SK-N-SH treated with all-trans-retinoic acid at 6 μM for 48 hours (cell line): ENCODE measurements around the gene C1orf115.

ENCODE experiments used
- ATAC-seq: fragments of 200-7000 bp; cut with Tn5 transposase; 3 replicates; pipeline ENCODE4 v1.9.1; 2020; ENCODE audit warnings: mild to moderate bottlenecking, moderate library complexity
- ARNTL ChIP-seq: fragments of 450-650 bp; formaldehyde crosslinking; IDR thresholded peaks from 2 replicates; pipeline ENCODE4 v1.5.0; 2020; ENCODE audit warnings: low read depth, mild to moderate bottlenecking, moderate library complexity, borderline replicate concordance
- BACH2 ChIP-seq: fragments of 250-450 bp; sonication (Bioruptor Pico); IDR thresholded peaks from 2 replicates; pipeline ENCODE4 v1.9.0; 2021; ENCODE audit warnings: mild to moderate bottlenecking, borderline replicate concordance
- CSDC2 ChIP-seq: fragments of 250-450 bp; sonication (Bioruptor Pico); IDR thresholded peaks from 2 replicates; pipeline ENCODE4 v1.5.0; 2020; ENCODE audit warnings: mild to moderate bottlenecking, moderate library complexity
- ESRRG ChIP-seq: fragments of 250-450 bp; sonication (Bioruptor Pico); IDR thresholded peaks from 2 replicates; pipeline ENCODE4 v1.6.1; 2021; ENCODE audit warnings: mild to moderate bottlenecking
- GLIS3 ChIP-seq: fragments of 250-450 bp; sonication (Bioruptor Pico); IDR thresholded peaks from 2 replicates; pipeline ENCODE4 v1.5.0; 2020; ENCODE audit warnings: mild to moderate bottlenecking, moderate library complexity
- ISL1 ChIP-seq: fragments of 250-450 bp; sonication (Bioruptor Pico); IDR thresholded peaks from 2 replicates; pipeline ENCODE4 v2.1.2; 2022; ENCODE audit warnings: mild to moderate bottlenecking, moderate library complexity
- OSR1 ChIP-seq: fragments of 250-450 bp; sonication (Bioruptor Pico); IDR thresholded peaks from 2 replicates; pipeline ENCODE4 v1.8.0; 2022; ENCODE audit warnings: moderate library complexity, mild to moderate bottlenecking, inconsistent platforms
- PATZ1 ChIP-seq: fragments of 250-450 bp; sonication (Bioruptor Pico); IDR thresholded peaks from 2 replicates; pipeline ENCODE4 v1.8.0; 2020; ENCODE audit warnings: mild to moderate bottlenecking, moderate library complexity, borderline replicate concordance
- PPARA ChIP-seq: fragments of 250-450 bp; sonication (Bioruptor Pico); IDR thresholded peaks from 2 replicates; pipeline ENCODE4 v1.5.0; 2020; ENCODE audit warnings: mild to moderate bottlenecking, borderline replicate concordance
- RARB ChIP-seq: fragments of 250-450 bp; sonication (Bioruptor Pico); IDR thresholded peaks from 2 replicates; pipeline ENCODE4 v1.8.0; 2021; ENCODE audit warnings: mild to moderate bottlenecking, moderate library complexity
- SNAI2 ChIP-seq: fragments of 250-450 bp; sonication (Bioruptor Pico); IDR thresholded peaks from 2 replicates; pipeline ENCODE4 v1.5.0; 2020; ENCODE audit warnings: mild to moderate bottlenecking, moderate library complexity
- TCF4 ChIP-seq: fragments of 250-450 bp; sonication (Bioruptor Pico); IDR thresholded peaks from 2 replicates; pipeline ENCODE4 v1.8.0; 2021; ENCODE audit warnings: mild to moderate bottlenecking, moderate library complexity, borderline replicate concordance
- TOX ChIP-seq: fragments of 250-450 bp; sonication (Bioruptor Pico); IDR thresholded peaks from 2 replicates; pipeline ENCODE4 v1.8.0; 2021; ENCODE audit warnings: mild to moderate bottlenecking, moderate library complexity, borderline replicate concordance
- TSHZ2 ChIP-seq: fragments of 250-450 bp; sonication (Bioruptor Pico); IDR thresholded peaks from 2 replicates; pipeline ENCODE4 v1.5.0; 2020; ENCODE audit warnings: mild to moderate bottlenecking, moderate library complexity
- ZC3H10 ChIP-seq: fragments of 250-450 bp; sonication (Bioruptor Pico); IDR thresholded peaks from 2 replicates; pipeline ENCODE4 v1.5.1; 2021; ENCODE audit warnings: mild to moderate bottlenecking, moderate library complexity
- ZNF565 ChIP-seq: fragments of 450-650 bp; formaldehyde crosslinking; conservative IDR thresholded peaks from 2 replicates; pipeline ENCODE4 v1.5.0; 2020; ENCODE audit warnings: low read depth, mild to moderate bottlenecking, moderate library complexity
- ZNF70 ChIP-seq: fragments of 450-650 bp; formaldehyde crosslinking; IDR thresholded peaks from 2 replicates; pipeline ENCODE4 v1.5.0; 2020; ENCODE audit warnings: mild to moderate bottlenecking, moderate library complexity
- ZNF8 ChIP-seq: fragments of 450-650 bp; formaldehyde crosslinking; IDR thresholded peaks from 2 replicates; pipeline ENCODE4 v1.5.0; 2020; ENCODE audit warnings: mild to moderate bottlenecking, moderate library complexity
- TF ChIP-seq, protein P1 (sequence below): fragments of 250-450 bp; sonication (Bioruptor Pico); IDR thresholded peaks from 2 replicates; pipeline ENCODE4 v1.8.0; 2021; ENCODE audit warnings: low read depth, mild to moderate bottlenecking, moderate library complexity, borderline replicate concordance
- TF ChIP-seq, protein P2 (sequence below): fragments of 250-450 bp; sonication (Bioruptor Pico); IDR thresholded peaks from 2 replicates; pipeline ENCODE4 v1.5.1; 2020; ENCODE audit warnings: low read depth, mild to moderate bottlenecking, moderate library complexity

C1orf115 gene

DNA sequence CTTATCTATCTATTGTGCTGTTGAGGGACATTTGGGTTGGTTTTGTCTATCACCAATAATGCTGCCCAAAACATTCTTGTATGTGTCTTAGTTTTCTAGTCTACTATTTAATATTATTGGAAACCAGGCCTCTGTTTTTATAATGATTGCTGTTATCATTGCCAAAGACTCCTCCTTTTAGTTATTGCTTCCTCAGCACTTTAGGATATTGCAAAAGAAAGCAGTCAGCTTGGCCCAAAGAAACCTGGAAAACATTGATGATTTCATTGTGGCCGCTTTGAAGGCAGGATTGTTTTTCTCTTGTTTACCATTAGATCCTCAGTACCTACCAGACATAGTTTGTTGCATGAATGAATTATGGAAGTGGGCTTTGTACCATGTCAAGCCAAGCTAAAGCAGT, 37.4 kb downstream of the C1orf115 start:
- TF ChIP-seq GLIS3 (CRISPR knock-in tag), result no peak
- TF ChIP-seq BACH2, result no peak
- TF ChIP-seq ZNF565 (CRISPR knock-in tag), result no peak
- TF ChIP-seq ZC3H10 (CRISPR knock-in tag), result no peak
- TF ChIP-seq TSHZ2 (CRISPR knock-in tag), result no peak
- no peak for TF ChIP-seq TCF4 (CRISPR knock-in tag)
- no peak for TF ChIP-seq ISL1
- TF ChIP-seq PPARA (CRISPR knock-in tag), result no peak
- TF ChIP-seq, all 23 proteins: peak for 0
- no peak for ATAC-seq

GRCh38 chr1:220730486-220730885, 40.3 kb downstream of the C1orf115 start:
- no peak for TF ChIP-seq ARNTL (CRISPR knock-in tag)
- TF ChIP-seq PATZ1 (CRISPR knock-in tag), result no peak
- TF ChIP-seq TOX (CRISPR knock-in tag), result no peak
- no peak for TF ChIP-seq ZNF70 (CRISPR knock-in tag)
- no peak for TF ChIP-seq BACH2
- TF ChIP-seq SNAI2 (CRISPR knock-in tag), result no peak
- TF ChIP-seq, protein P1, sequence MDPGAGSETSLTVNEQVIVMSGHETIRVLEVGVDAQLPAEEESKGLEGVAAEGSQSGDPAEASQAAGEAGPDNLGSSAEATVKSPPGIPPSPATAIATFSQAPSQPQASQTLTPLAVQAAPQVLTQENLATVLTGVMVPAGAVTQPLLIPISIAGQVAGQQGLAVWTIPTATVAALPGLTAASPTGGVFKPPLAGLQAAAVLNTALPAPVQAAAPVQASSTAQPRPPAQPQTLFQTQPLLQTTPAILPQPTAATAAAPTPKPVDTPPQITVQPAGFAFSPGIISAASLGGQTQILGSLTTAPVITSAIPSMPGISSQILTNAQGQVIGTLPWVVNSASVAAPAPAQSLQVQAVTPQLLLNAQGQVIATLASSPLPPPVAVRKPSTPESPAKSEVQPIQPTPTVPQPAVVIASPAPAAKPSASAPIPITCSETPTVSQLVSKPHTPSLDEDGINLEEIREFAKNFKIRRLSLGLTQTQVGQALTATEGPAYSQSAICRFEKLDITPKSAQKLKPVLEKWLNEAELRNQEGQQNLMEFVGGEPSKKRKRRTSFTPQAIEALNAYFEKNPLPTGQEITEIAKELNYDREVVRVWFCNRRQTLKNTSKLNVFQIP, result no peak
- TF ChIP-seq, protein P2, sequence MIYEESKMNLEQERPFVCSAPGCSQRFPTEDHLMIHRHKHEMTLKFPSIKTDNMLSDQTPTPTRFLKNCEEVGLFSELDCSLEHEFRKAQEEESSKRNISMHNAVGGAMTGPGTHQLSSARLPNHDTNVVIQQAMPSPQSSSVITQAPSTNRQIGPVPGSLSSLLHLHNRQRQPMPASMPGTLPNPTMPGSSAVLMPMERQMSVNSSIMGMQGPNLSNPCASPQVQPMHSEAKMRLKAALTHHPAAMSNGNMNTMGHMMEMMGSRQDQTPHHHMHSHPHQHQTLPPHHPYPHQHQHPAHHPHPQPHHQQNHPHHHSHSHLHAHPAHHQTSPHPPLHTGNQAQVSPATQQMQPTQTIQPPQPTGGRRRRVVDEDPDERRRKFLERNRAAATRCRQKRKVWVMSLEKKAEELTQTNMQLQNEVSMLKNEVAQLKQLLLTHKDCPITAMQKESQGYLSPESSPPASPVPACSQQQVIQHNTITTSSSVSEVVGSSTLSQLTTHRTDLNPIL (CRISPR knock-in tag), result no peak
- TF ChIP-seq ZNF8 (CRISPR knock-in tag), result no peak
- no peak for TF ChIP-seq PPARA (CRISPR knock-in tag)
- no peak for TF ChIP-seq ISL1
- TF ChIP-seq GLIS3 (CRISPR knock-in tag), result no peak
- TF ChIP-seq OSR1, result no peak
- TF ChIP-seq RARB (CRISPR knock-in tag), result no peak
- ATAC-seq, result no peak

DNA sequence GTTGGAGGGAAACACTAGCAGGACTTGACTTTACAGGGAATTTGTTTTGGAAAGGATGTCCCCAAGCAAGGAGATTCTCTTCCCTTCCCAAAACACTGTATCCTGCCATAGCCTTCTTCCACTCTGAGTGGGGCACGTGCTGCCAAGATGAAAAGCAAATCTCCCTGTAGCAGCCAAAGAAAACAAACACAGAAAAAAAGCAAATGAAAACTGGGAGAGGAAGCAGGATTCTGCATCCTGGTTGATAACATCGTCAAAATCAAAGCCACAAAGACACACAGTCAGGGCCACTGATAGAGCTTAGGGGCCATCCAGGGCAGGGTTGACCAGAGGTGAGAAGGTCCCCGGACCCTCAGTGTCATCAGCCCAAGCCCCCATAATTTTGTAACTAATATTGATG, 42.0 kb downstream of the C1orf115 start:
- TF ChIP-seq BACH2 (no peak), TCF4 (CRISPR knock-in tag) (no peak), ISL1 (no peak), ARNTL (CRISPR knock-in tag) (no peak), TOX (CRISPR knock-in tag) (no peak), CSDC2 (CRISPR knock-in tag) (no peak), ZNF565 (CRISPR knock-in tag) (no peak)
- TF ChIP-seq, protein P1, result no peak
- no peak for ATAC-seq

GRCh38 chr1:220732621-220733020, 42.5 kb downstream of the C1orf115 start:
- no peak for ATAC-seq
- TF ChIP-seq ESRRG (CRISPR knock-in tag) (no peak), ARNTL (CRISPR knock-in tag) (no peak), TCF4 (CRISPR knock-in tag) (no peak), RARB (CRISPR knock-in tag) (no peak), ZNF70 (CRISPR knock-in tag) (no peak), ZNF565 (CRISPR knock-in tag) (no peak), ISL1 (no peak), SNAI2 (CRISPR knock-in tag) (no peak), OSR1 (no peak)
- TF ChIP-seq, protein P2 (CRISPR knock-in tag), result no peak
